HG03097 (cell line): ENCODE measurements around the gene CCR6.
"Not testable (repeated sequence)": the region's sequence is repeated elsewhere in the genome, so short reads cannot be mapped to it uniquely, and the experiment has no call there.

Source experiments
- ATAC-seq: cut with Tn5 transposase; IDR thresholded peaks from one replicate; pipeline ENCODE4 v1.9.1; 2021; ENCODE audit not compliant: unreplicated experiment, low FRiP score

The CCR6 gene

DNA sequence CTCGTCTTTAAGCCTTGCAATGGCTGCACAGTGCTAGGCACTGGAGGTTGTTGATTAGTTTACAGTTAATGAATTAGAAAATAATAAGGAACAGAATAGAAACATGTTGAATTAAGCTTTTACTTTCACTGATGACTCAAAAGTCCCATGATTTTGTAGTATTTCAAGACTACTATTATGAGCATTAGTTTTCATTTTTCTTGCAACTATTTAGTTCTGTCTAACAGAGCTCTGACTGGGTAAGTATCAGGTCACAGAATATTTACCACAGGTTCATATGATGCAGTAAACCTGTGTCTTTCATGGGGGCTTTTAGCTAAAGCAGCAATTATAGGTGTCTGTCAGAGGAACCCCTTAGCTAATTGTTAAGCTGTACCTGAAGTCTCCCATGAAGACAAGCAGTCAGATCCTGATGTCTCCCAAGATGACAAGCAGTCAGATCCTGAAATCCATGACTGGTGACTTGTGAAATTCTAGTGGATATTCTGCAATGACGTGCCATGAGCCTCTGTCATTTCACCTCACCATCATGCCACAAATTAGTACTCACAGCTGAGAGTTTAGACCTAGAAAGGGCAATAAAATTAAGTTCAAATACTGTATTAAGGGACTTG is 43.1 kb downstream of the CCR6 start:
- no peak for ATAC-seq

DNA sequence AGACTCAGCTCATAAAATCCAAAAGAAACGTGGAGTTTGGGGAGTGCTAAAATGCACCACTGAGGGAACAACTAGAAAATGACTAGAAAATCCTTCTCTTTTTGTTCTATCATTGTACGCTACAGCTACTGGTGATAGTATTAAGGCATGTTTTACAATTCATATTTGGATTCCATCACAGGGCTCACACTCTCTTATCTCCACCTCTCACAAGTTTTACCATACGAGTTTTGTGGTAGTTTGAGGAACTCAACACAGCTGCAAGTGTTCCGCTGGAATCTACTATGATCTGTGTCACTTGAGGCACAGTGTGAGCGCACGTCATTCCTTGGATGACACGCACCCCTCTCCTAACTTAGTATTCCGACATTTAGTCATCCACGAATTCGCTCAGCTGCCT is 44.8 kb downstream of the CCR6 start:
- not testable (repeated sequence) for ATAC-seq

- ATAC-seq = not testable (repeated sequence)
Observed at GRCh38 chr6:167168296-167168695, 45.4 kb downstream of the CCR6 start.

DNA sequence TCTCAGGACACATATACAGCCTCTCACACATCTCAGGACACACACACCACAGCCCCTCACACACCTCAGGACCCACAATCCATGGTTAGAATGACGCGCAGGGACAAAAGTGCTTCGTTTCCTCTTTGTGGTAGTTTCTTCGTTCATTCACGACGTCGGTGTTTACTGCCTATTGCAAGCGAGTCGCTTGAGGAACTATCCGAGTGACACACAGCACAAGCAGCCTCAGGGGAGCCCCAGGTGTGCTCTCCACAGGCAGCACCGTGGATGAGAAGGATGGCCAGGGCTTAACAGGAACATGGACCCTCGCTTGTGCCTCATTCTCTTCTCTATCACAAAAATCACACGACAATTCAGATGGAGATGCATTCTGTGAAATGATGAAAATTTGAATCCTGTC is 47.0 kb downstream of the CCR6 start:
- not testable (repeated sequence) for ATAC-seq

DNA sequence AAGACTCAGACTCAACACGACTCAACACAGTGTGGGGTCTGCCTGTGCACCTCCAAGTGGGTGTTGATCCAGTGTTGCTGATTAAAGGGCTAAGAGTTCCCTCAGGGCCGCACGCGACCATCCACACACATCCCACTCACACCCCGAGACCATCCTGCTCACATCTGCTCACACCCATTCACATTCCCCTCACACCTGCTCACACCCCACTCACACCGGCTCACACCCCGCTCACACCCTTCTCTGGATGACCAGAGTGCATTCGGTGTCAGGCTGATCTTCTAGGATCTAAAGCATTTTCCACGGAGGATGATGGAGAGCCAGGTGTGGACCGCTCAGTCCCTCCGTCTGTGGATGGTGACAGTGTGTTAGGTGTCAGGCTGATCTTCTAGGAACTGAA is 48.4 kb downstream of the CCR6 start:
- ATAC-seq = not testable (repeated sequence)

- not testable (repeated sequence) for ATAC-seq
Observed at GRCh38 chr6:167172011-167172410, 49.1 kb downstream of the CCR6 start.

GRCh38 chr6:167177271-167177670 is 54.4 kb downstream of the CCR6 start:
- not testable (repeated sequence) for ATAC-seq

- not testable (repeated sequence) for ATAC-seq
Observed at GRCh38 chr6:167178896-167179655, 56.2 kb downstream of the CCR6 start.

GRCh38 chr6:167180086-167180485 is 57.2 kb downstream of the CCR6 start:
- not testable (repeated sequence) for ATAC-seq

DNA sequence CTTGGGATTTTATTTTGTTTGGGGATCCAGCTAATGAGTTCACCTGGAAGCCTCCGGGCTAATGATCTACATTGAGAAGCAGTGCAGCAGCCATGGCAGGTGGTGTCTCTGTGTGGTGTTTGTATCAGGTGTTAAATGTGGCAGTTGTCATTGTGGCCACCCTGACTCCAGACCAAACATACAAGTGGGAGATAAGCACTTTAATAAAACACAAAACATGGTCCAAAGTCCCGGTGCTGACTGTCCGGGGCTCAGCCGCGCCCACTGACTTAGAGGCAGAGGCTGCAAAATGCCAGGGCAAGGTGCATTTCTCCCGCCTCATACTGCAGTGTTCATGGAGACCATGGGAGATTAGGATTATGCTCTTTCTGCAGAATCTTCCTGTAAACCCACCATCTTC is 58.5 kb downstream of the CCR6 start:
- not testable (repeated sequence) for ATAC-seq

- ATAC-seq = peak; percentile 59
Observed at GRCh38 chr6:167182913-167183314, 60.0 kb downstream of the CCR6 start.

DNA sequence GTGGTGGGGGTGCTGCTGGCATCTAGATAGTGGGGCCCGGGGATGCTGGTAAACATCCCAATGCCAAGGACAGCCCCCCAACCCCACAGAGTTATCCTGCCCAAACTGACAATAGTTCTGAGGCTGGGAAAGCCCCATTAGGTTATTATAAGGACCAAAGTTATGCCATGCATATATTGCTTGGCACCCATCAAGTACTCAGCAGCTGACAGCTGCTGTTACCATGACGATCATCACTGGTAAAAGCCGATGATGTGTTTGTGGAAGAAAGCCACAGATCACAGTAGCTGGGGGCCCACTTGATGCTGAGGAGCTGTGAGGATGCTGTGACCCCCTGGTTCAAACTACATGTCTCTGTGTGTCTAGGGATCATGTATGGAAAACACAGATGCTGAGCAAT is 62.2 kb downstream of the CCR6 start:
- not testable (repeated sequence) for ATAC-seq

DNA sequence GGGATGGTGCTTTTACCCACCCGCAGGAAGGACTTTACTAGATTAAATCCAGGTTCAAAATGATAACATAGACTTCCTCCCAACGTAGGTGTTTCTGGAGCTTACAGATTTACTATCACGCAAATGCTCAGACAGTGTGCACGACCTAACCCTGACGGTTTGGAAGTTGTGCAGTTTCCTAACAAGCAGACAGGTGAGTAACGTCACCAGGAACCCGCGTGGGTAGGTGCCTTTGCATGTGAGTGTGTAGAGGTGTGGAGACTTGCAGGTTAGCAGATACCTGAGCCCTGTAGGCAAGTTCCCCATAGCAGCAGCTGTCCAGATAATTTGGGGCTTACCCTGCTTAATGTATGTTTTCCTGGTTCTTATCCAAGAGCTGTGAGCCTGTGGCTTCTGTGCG is 64.4 kb downstream of the CCR6 start:
- not testable (repeated sequence) for ATAC-seq
